ENCODE measurements around the gene ZDHHC6. TPM values are rescaled to one million over a fixed set of nuclear protein-coding genes. Genes with fewer than 3 reads are reported as not detected.

The ZDHHC6 gene
- total and polyA plus RNA-seq, 4 donors: 25.8 to 38.3 (median 30.1) TPM

DNA sequence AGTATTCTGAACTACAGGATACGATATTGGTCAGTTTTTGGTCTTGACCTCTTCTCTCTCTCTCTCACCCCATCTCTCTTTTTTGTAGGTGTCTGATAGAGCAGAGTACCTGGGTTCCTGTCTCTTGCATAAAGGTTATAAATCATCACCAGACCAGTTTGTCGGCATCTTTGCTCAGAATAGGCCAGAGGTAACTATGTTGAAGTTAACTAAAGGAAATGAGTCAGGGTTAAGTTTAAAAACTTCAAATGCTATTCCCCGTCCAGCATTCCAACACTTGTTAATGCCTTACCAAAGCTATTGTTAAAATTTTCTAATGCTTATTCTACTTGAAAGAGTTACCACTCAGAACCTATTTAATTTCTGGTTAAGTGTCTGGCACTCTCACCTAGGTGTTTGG is 42.1 kb downstream of the ZDHHC6 start:
- peak in 1 of 3 donors; percentile 13 for DNase-seq

DNA sequence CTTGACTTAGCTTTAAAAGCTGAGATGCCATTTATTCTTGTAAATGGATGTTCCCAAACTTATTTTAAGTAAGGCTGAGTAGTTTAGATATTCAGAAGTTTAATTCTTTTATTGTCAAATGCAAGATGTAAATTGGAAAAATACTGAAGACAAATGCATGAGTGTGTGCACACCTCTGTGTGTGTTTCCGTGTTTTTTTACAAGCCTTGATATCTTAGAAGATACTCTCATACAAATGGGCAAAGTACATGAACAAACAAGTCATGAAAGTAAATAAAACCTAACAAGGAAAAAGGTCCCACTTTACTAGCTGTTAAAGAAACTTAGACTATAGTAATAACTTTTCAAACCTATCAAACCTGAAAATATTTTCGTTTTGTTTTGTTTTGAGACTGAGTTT is 43.8 kb downstream of the ZDHHC6 start:
- H3K9ac ChIP-seq (ENCODE audit: insufficient read depth in 1 of 2, low read length in 2 of 2): no peak overlapping the region
- DNase-seq (no peak), ATAC-seq (ENCODE audit: insufficient read depth, low FRiP score) (no peak)
- H3K9me3 ChIP-seq (ENCODE audit: control insufficient read depth in 4 of 4, insufficient read depth in 3 of 4, low read length in 3 of 4): no peaks in the 10 kb centered on the region
- WGBS, 2 donors: 75 to 86% methylated on average over 2 of the region's 2 CpGs
- H3K27ac ChIP-seq (ENCODE audit: low read depth in 1 of 2, low read length in 1 of 2): no peak overlapping the region
- TF ChIP-seq, protein P1, sequence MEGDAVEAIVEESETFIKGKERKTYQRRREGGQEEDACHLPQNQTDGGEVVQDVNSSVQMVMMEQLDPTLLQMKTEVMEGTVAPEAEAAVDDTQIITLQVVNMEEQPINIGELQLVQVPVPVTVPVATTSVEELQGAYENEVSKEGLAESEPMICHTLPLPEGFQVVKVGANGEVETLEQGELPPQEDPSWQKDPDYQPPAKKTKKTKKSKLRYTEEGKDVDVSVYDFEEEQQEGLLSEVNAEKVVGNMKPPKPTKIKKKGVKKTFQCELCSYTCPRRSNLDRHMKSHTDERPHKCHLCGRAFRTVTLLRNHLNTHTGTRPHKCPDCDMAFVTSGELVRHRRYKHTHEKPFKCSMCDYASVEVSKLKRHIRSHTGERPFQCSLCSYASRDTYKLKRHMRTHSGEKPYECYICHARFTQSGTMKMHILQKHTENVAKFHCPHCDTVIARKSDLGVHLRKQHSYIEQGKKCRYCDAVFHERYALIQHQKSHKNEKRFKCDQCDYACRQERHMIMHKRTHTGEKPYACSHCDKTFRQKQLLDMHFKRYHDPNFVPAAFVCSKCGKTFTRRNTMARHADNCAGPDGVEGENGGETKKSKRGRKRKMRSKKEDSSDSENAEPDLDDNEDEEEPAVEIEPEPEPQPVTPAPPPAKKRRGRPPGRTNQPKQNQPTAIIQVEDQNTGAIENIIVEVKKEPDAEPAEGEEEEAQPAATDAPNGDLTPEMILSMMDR (IDR thresholded peaks at IDR 0.05; ENCODE audit: control extremely low read depth, extremely low read depth): no peak
- peaks cover 0 to 14% (median 1%) of the 10 kb centered on the region in 4 donors for H3K36me3 ChIP-seq (ENCODE audit: control insufficient read depth in 4 of 4, insufficient read depth in 4 of 4, low read length in 4 of 4)
- H3K4me3 ChIP-seq: no peak overlapping the region
- H3K27me3 ChIP-seq (ENCODE audit: control insufficient read depth in 3 of 3, insufficient read depth in 3 of 3, low read length in 2 of 3): no peaks in the 10 kb centered on the region
- H3K4me1 ChIP-seq (ENCODE audit: control insufficient read depth in 5 of 5, insufficient read depth in 5 of 5, low read length in 5 of 5): peaks cover 0 to 1% (median 0%) of the 10 kb centered on the region in 5 donors

More for the DNA sequence above, 42.1 kb downstream of the ZDHHC6 start:
- WGBS, 2 donors: 59 to 84% methylated on average over 3 of the region's 3 CpGs
- ATAC-seq (ENCODE audit: insufficient read depth, low FRiP score): no peak
- no peak overlapping the region for H3K9ac ChIP-seq (ENCODE audit: insufficient read depth in 1 of 2, low read length in 2 of 2)
- peaks cover 0 to 1% (median 0%) of the 10 kb centered on the region in 5 donors for H3K4me1 ChIP-seq (ENCODE audit: control insufficient read depth in 5 of 5, insufficient read depth in 5 of 5, low read length in 5 of 5)
- no peaks in the 10 kb centered on the region for H3K9me3 ChIP-seq (ENCODE audit: control insufficient read depth in 4 of 4, insufficient read depth in 3 of 4, low read length in 3 of 4)
- H3K36me3 ChIP-seq (ENCODE audit: control insufficient read depth in 4 of 4, insufficient read depth in 4 of 4, low read length in 4 of 4): peaks cover 0 to 11% (median 1%) of the 10 kb centered on the region in 4 donors
- H3K27me3 ChIP-seq (ENCODE audit: control insufficient read depth in 3 of 3, insufficient read depth in 3 of 3, low read length in 2 of 3): no peaks in the 10 kb centered on the region
- no peak overlapping the region for H3K27ac ChIP-seq (ENCODE audit: low read depth in 1 of 2, low read length in 1 of 2)
- no peak overlapping the region for H3K4me3 ChIP-seq
- TF ChIP-seq, protein P1 (IDR thresholded peaks at IDR 0.05; ENCODE audit: control extremely low read depth, extremely low read depth): no peak

DNA sequence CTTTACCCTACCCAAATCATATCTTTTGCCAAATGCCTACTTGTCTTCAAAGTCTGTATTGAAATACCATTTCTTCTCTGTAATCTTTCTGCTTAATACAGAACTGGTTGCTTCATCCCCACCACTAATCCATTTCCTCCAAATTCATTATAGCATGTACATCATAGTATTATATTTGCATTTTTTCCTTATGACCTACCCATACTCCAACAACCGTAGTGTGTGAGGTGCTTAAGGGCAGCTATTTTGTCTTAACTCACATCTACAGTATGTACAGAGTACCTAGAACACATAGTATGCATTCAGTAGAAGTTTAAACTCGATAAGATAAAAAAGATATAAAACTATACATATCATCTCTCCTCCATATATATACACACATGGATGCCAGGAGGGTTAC is 49.1 kb downstream of the ZDHHC6 start:
- TF ChIP-seq, protein P1 (IDR thresholded peaks at IDR 0.05; ENCODE audit: control extremely low read depth, extremely low read depth): no peak
- Histone ChIP-seq H3K9ac (ENCODE audit: insufficient read depth in 1 of 2, low read length in 2 of 2) (no peak overlapping the region), H3K27me3 (ENCODE audit: control insufficient read depth in 3 of 3, insufficient read depth in 3 of 3, low read length in 2 of 3) (no peaks in the 10 kb centered on the region), H3K4me1 (ENCODE audit: control insufficient read depth in 5 of 5, insufficient read depth in 5 of 5, low read length in 5 of 5) (peaks cover 0 to 4% (median 3%) of the 10 kb centered on the region in 5 donors), H3K27ac (ENCODE audit: low read depth in 1 of 2, low read length in 1 of 2) (no peak overlapping the region), H3K4me3 (no peak overlapping the region), H3K9me3 (ENCODE audit: control insufficient read depth in 4 of 4, insufficient read depth in 3 of 4, low read length in 3 of 4) (no peaks in the 10 kb centered on the region), H3K36me3 (ENCODE audit: control insufficient read depth in 4 of 4, insufficient read depth in 4 of 4, low read length in 4 of 4) (peaks cover 0 to 9% (median 0%) of the 10 kb centered on the region in 4 donors)
- no peak for ATAC-seq (ENCODE audit: insufficient read depth, low FRiP score)
- no peak for DNase-seq
- 94 to 96% methylated on average over 2 of the region's 2 CpGs for WGBS, 2 donors
